Thyroid gland (tissue), 4 donors: ENCODE measurements around the gene ZFAND4.

Experiments used
- CTCF ChIP-seq, 6 experiments: fragments of 200-600 bp in 3 of 6; fragments of 450-650 bp in 3 of 6; sonication (generic) in 3 of 6; IDR thresholded peaks; one replicate each; pipeline ENCODE4 v1.5.1; 2016 to 2019; ENCODE audit warnings: antibody characterized with exemption in 6 of 6, mild to moderate bottlenecking in 2 of 6, inconsistent platforms in 1 of 6, moderate library complexity in 1 of 6
- POLR2A ChIP-seq, 2 donors: fragments of 450-650 bp; IDR thresholded peaks; one replicate each; pipeline ENCODE4 v1.6.1; 2017; ENCODE audit warnings: antibody characterized with exemption in 2 of 2, mild to moderate bottlenecking in 2 of 2, moderate library complexity in 1 of 2

- TF ChIP-seq CTCF (IDR thresholded peaks at IDR 0.05) (no peak), POLR2A (IDR thresholded peaks at IDR 0.05) (no peak)
Measured at GRCh38 chr10:45624724-45625123, 47.8 kb downstream of the ZFAND4 start.
